ENCODE measurements around the gene ZNF69. TPM values are rescaled to one million over a fixed set of nuclear protein-coding genes. Genes with fewer than 3 reads are reported as not detected.

ZNF69 gene
- total and polyA plus RNA-seq, 2 of the 13 experiments (the other 11 are each of a cell fraction or from before 2014, with no cell fraction given), result 9.6 to 21.0 TPM

- TF ChIP-seq ARID5B (CRISPR knock-in tag; IDR thresholded peaks at IDR 0.05), result no peak; the same call in 1 of the 2 replicates
- 0 out of 2 replicates have a peak, but pooled peaks have one; percentile 28 for TF ChIP-seq ZNF747 (CRISPR knock-in tag; IDR thresholded peaks at IDR 0.05; ENCODE audit: borderline replicate concordance)
- TF ChIP-seq HDAC2 (CRISPR knock-in tag; IDR thresholded peaks at IDR 0.05), result peak; percentile 59
- no peak for TF ChIP-seq TOPORS (CRISPR knock-in tag; IDR thresholded peaks at IDR 0.05)
- peak; percentile 96 for TF ChIP-seq ZNF598 (CRISPR knock-in tag; IDR thresholded peaks at IDR 0.05; ENCODE audit: borderline replicate concordance)
- no peak for TF ChIP-seq PHF20 (CRISPR knock-in tag; IDR thresholded peaks at IDR 0.05)
- TF ChIP-seq YEATS2 (CRISPR knock-in tag; IDR thresholded peaks at IDR 0.05; ENCODE audit: borderline replicate concordance), result no peak
- 0 out of 2 replicates have a peak, but pooled peaks have one; percentile 24 for TF ChIP-seq ZNF263 (CRISPR knock-in tag; IDR thresholded peaks at IDR 0.05)
- no peak for TF ChIP-seq ZBTB34 (CRISPR knock-in tag; IDR thresholded peaks at IDR 0.05)
- TF ChIP-seq ZKSCAN5 (CRISPR knock-in tag; IDR thresholded peaks at IDR 0.05), result no peak
- peak; percentile 60; the same call in 1 of the 2 replicates for TF ChIP-seq KMT2A (CRISPR knock-in tag; IDR thresholded peaks at IDR 0.05)
- no peak for TF ChIP-seq PBX3 (CRISPR knock-in tag; IDR thresholded peaks at IDR 0.05; ENCODE audit: borderline replicate concordance)
- 0 out of 2 replicates have a peak, but pooled peaks have one; percentile 21 for TF ChIP-seq ZNF772 (CRISPR knock-in tag; IDR thresholded peaks at IDR 0.05)
- no peak for TF ChIP-seq TMF1 (CRISPR knock-in tag; IDR thresholded peaks at IDR 0.05; ENCODE audit: low read depth)
- no peak for TF ChIP-seq E2F5 (CRISPR knock-in tag; conservative IDR thresholded peaks at IDR 0.05)
- TF ChIP-seq ZNF343 (CRISPR knock-in tag; IDR thresholded peaks at IDR 0.05), result peak; percentile 80; the same call in 1 of the 2 replicates
- peak; percentile 44; the same call in 1 of the 2 replicates for TF ChIP-seq ZSCAN25 (CRISPR knock-in tag; IDR thresholded peaks at IDR 0.05)
- 0 out of 2 replicates have a peak, but pooled peaks have one; percentile 0 for TF ChIP-seq ATF1 (CRISPR knock-in tag; IDR thresholded peaks at IDR 0.05)
- peak; percentile 77; the same call in 1 of the 2 replicates for TF ChIP-seq BCL3 (CRISPR knock-in tag; IDR thresholded peaks at IDR 0.05)
- TF ChIP-seq ZNF24 (IDR thresholded peaks at IDR 0.05), result no peak
These were observed 38.8 kb upstream of the ZNF69 start, which contains the start of gene ZNF439 (continued) for GRCh38 chr19:11848594-11849469.
